HG03521 (cell line): Measurements from ENCODE around the gene SNX32.
A peak's percentile ranks its signal among the peaks of the same experiment; 100 is the strongest.

Source experiments
- ATAC-seq: cut with Tn5 transposase; IDR thresholded peaks from one replicate; pipeline ENCODE4 v1.9.1; 2021; ENCODE audit warnings: mild to moderate bottlenecking, moderate library complexity; ENCODE audit not compliant: unreplicated experiment

Gene SNX32

GRCh38 chr11:65897020-65897471 is 63.3 kb downstream of the SNX32 start:
- ATAC-seq, result no peak

GRCh38 chr11:65898656-65899355 is 65.0 kb downstream of the SNX32 start:
- ATAC-seq, result no peak

- ATAC-seq, result no peak
Measured at GRCh38 chr11:65899356-65900124, 65.8 kb downstream of the SNX32 start.

- ATAC-seq, result peak; percentile 73
Measured at GRCh38 chr11:65900125-65900898, 66.5 kb downstream of the SNX32 start, which contains the start of gene FOSL1. Gene FOSL1 (minus strand): TSS chr11:65900388. CDS start chr11:65900339, 49 bp downstream.

- no peak for ATAC-seq
Measured at GRCh38 chr11:65900899-65901180, 67.1 kb downstream of the SNX32 start.

GRCh38 chr11:65903068-65903481 is 69.3 kb downstream of the SNX32 start:
- no peak for ATAC-seq
